Sigmoid colon (tissue), 7 donors: ENCODE measurements around the gene CACNA1E. TPM values are rescaled to one million over a fixed set of nuclear protein-coding genes. Genes with fewer than 3 reads are reported as not detected.

Source experiments
- DNase-seq: peaks from one replicate; pipeline ENCODE4 v3.0.0-alpha.2; 2019
- H3K27ac ChIP-seq, 4 donors: fragments of 200-600 bp; sonication (generic); one replicate each; pipeline ENCODE4 v1.5.1; 2016 to 2019; ENCODE audit warnings: mild to moderate bottlenecking in 1 of 4
- H3K27me3 ChIP-seq, 3 donors: fragments of 200-600 bp; sonication (generic); one replicate each; pipeline ENCODE4 v1.5.1; 2019; ENCODE audit warnings: mild to moderate bottlenecking in 1 of 3
- H3K36me3 ChIP-seq, 4 donors: fragments of 200-600 bp; sonication (generic); one replicate each; pipeline ENCODE4 v1.5.1; 2016 to 2019
- H3K4me1 ChIP-seq, 4 donors: fragments of 200-600 bp; sonication (generic); one replicate each; pipeline ENCODE4 v1.5.1; 2017 to 2019
- H3K4me3 ChIP-seq, 4 donors: fragments of 200-600 bp; sonication (generic); one replicate each; pipeline ENCODE4 v1.5.1; 2017 to 2019; ENCODE audit warnings: mild to moderate bottlenecking in 2 of 4, moderate library complexity in 1 of 4
- H3K9me3 ChIP-seq, 4 donors: fragments of 200-600 bp in 3 of 4; sonication (generic) in 3 of 4; one replicate each; pipeline versions ENCODE4 v1.5.1 to v1.6.1; 2013 to 2019
- EP300 ChIP-seq, 4 donors: sonication (generic); formaldehyde crosslinking; IDR thresholded peaks; one replicate each; pipeline ENCODE4 v1.6.1; 2017; ENCODE audit warnings: antibody characterized with exemption in 4 of 4
- POLR2A ChIP-seq, 2 donors: fragments of 450-650 bp; IDR thresholded peaks; one replicate each; pipeline ENCODE4 v1.6.1; 2016; ENCODE audit warnings: antibody characterized with exemption in 2 of 2, mild to moderate bottlenecking in 2 of 2, moderate library complexity in 2 of 2
- POLR2AphosphoS5 ChIP-seq, 4 donors: sonication (generic); formaldehyde crosslinking; IDR thresholded peaks; one replicate each; pipeline ENCODE4 v1.6.1; 2017; ENCODE audit warnings: antibody characterized with exemption in 4 of 4
- WGBS, 2 donors: extraction: QIAGEN DNeasy Blood & Tissue Kit; methylation state at CpG; one replicate each; pipeline ENCODE4 v1.1.7; 2013; 5-methylcytosine and 5-hydroxymethylcytosine counted together
- intact Hi-C: fragments of 100-400 bp; cut with DNase I; formaldehyde crosslinking; loops from one replicate; pipeline ENCODE4 v1.15.1; 2023
- polyA plus RNA-seq, 3 donors: library from polyadenylated mRNA; stranded (reverse); fragments of 200-250 nt; gene quantifications; one replicate each; pipeline ENCODE4 v1.2.3, GENCODE V29; 2013
- total RNA-seq, 4 donors: library from RNA; depleted of rRNA; stranded (reverse); fragments of >200 nt; gene quantifications; one replicate each; pipeline ENCODE4 v1.1.0, GENCODE V29; 2016
- TF ChIP-seq, protein P1 (sequence below), 4 experiments: fragments of 450-650 bp in 3 of 4; fragments of 200-600 bp in 1 of 4; IDR thresholded peaks; one replicate each; pipeline ENCODE4 v1.5.1; 2016 to 2019; ENCODE audit warnings: antibody characterized with exemption in 4 of 4, mild to moderate bottlenecking in 3 of 4, moderate library complexity in 2 of 4
- donor health status: healthy with polysubstance abuse.
- donor health status: Bipolar disorder and iron deficiency.
- donor health status: healthy.

Gene CACNA1E
- total and polyA plus RNA-seq, 7 donors, result 0.16 to 1.1 (median 0.36) TPM; not detected in 2

DNA sequence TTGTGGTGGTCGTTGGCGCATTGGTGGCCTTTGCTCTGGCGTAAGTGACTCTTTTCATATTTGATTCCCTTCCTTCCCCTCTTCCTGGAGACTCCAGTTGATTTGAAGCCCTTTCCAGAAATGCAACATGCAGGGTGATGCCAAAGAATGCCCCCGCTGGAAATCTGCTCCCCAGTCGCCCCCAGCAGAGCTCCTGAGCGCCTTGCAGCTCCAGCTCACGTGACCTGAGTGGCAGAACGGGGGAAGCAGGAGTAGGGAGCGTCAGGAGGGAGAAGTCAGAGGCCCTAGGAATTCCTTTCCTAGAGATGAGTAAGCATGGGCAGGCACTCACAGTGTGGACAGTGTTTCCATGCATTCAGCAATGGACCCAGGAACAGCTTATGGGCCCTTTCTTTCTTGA lies 255.9 kb downstream of the CACNA1E start:
- Histone ChIP-seq H3K27me3 (no peaks in the 10 kb centered on the region), H3K4me3 (no peak overlapping the region), H3K4me1 (no peaks in the 10 kb centered on the region), H3K9me3 (no peaks in the 10 kb centered on the region), H3K36me3 (no peaks in the 10 kb centered on the region), H3K27ac (no peak overlapping the region)
- DNase-seq, result no peak
- WGBS, 2 donors, result 73 to 78% methylated on average over 9 of the region's 9 CpGs
- intact Hi-C loops, result no loop called here
- TF ChIP-seq POLR2AphosphoS5 (IDR thresholded peaks at IDR 0.05) (no peak), EP300 (IDR thresholded peaks at IDR 0.05) (no peak), POLR2A (IDR thresholded peaks at IDR 0.05) (no peak)
- TF ChIP-seq, protein P1, sequence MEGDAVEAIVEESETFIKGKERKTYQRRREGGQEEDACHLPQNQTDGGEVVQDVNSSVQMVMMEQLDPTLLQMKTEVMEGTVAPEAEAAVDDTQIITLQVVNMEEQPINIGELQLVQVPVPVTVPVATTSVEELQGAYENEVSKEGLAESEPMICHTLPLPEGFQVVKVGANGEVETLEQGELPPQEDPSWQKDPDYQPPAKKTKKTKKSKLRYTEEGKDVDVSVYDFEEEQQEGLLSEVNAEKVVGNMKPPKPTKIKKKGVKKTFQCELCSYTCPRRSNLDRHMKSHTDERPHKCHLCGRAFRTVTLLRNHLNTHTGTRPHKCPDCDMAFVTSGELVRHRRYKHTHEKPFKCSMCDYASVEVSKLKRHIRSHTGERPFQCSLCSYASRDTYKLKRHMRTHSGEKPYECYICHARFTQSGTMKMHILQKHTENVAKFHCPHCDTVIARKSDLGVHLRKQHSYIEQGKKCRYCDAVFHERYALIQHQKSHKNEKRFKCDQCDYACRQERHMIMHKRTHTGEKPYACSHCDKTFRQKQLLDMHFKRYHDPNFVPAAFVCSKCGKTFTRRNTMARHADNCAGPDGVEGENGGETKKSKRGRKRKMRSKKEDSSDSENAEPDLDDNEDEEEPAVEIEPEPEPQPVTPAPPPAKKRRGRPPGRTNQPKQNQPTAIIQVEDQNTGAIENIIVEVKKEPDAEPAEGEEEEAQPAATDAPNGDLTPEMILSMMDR (IDR thresholded peaks at IDR 0.05), result no peak

DNA sequence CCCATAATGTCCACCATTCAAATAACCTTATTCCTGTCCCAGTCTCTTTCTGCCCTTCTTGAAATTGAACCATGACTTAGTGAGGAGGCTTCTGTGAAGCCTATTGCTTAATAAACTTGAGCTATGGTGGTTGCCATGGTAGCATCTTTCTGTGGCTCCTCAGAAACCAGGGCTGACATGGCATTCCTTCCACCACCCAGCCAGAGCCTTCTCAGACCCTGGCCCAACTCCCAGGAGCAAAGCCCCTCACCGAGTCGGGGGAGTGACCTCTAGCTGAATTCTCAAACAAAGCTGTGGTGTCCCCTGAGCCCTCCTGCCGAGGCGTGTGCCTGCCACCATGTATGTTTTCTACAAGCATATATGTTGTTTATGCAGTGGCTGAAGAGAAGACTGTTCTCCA lies 259.1 kb downstream of the CACNA1E start:
- no peaks in the 10 kb centered on the region for H3K27me3 ChIP-seq
- DNase-seq, result no peak
- H3K36me3 ChIP-seq, result no peaks in the 10 kb centered on the region
- WGBS, 2 donors, result 40 to 59% methylated on average over 4 of the region's 4 CpGs
- H3K27ac ChIP-seq, result no peak overlapping the region
- H3K9me3 ChIP-seq, result no peaks in the 10 kb centered on the region
- TF ChIP-seq, protein P1 (IDR thresholded peaks at IDR 0.05), result no peak
- TF ChIP-seq POLR2AphosphoS5 (IDR thresholded peaks at IDR 0.05) (no peak), EP300 (IDR thresholded peaks at IDR 0.05) (no peak), POLR2A (IDR thresholded peaks at IDR 0.05) (no peak)
- H3K4me3 ChIP-seq, result no peak overlapping the region
- intact Hi-C loops, result no loop called here
- H3K4me1 ChIP-seq, result no peaks in the 10 kb centered on the region

DNA sequence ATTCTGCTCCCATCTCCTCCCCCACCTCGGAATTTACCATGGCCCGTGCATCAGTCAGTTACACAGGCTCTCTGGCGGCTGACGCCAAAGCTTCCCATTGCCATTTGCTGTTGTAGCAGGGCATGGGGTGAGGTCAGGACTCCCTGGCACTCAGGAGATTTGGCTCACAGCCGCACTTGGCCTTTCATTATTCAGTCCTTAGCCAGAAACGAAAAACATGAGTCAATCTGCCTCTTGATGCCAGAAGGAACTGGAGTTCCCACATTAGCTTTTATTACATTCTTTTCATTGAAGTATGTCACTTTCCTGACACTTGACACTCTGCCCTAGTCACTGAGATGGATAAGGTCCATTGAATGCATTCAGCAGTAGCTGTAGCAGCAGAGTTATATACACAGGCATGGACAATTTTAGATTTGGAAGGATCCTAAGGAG lies 260.6 kb downstream of the CACNA1E start:
- intact Hi-C loops, result no loop called here
- no peaks in the 10 kb centered on the region for H3K36me3 ChIP-seq
- H3K27ac ChIP-seq, result no peak overlapping the region
- no peaks in the 10 kb centered on the region for H3K4me1 ChIP-seq
- TF ChIP-seq POLR2A (IDR thresholded peaks at IDR 0.05) (no peak), EP300 (IDR thresholded peaks at IDR 0.05) (no peak), POLR2AphosphoS5 (IDR thresholded peaks at IDR 0.05) (no peak)
- TF ChIP-seq, protein P1 (IDR thresholded peaks at IDR 0.05), result no peak
- DNase-seq, result no peak
- no peaks in the 10 kb centered on the region for H3K9me3 ChIP-seq
- no peak overlapping the region for H3K4me3 ChIP-seq
- H3K27me3 ChIP-seq, result no peaks in the 10 kb centered on the region
- WGBS, 2 donors, result 70 to 73% methylated on average over 6 of the region's 6 CpGs

DNA sequence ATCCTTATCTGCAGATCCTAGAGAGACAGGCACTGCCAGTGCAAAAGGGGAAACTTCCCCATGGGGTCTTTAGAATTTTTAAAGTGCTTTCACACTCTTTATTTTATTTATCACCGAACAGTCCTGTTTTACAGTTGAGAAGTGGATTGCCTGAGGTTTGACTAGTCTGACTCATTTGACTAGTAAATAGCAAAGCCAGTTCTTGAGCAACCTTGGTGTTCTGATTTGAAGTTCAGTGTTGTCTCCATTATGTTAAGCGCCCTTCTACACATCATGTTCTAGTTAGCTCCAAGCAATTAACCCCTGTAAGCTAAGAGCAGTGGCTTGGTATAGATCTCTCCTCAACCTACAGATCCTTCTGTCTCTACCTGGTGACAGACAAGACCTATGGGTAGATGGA lies 262.9 kb downstream of the CACNA1E start:
- Histone ChIP-seq H3K27me3 (no peaks in the 10 kb centered on the region), H3K27ac (no peak overlapping the region), H3K4me1 (no peaks in the 10 kb centered on the region), H3K9me3 (no peaks in the 10 kb centered on the region), H3K4me3 (no peak overlapping the region), H3K36me3 (no peaks in the 10 kb centered on the region)
- intact Hi-C loops, result no loop called here
- no peak for DNase-seq
- WGBS, 2 donors, result 80 to 89% methylated on average over 2 of the region's 2 CpGs
- TF ChIP-seq, protein P1 (IDR thresholded peaks at IDR 0.05), result no peak
- TF ChIP-seq POLR2A (IDR thresholded peaks at IDR 0.05), result no peak
- TF ChIP-seq POLR2AphosphoS5 (IDR thresholded peaks at IDR 0.05), result no peak
- no peak for TF ChIP-seq EP300 (IDR thresholded peaks at IDR 0.05)

DNA sequence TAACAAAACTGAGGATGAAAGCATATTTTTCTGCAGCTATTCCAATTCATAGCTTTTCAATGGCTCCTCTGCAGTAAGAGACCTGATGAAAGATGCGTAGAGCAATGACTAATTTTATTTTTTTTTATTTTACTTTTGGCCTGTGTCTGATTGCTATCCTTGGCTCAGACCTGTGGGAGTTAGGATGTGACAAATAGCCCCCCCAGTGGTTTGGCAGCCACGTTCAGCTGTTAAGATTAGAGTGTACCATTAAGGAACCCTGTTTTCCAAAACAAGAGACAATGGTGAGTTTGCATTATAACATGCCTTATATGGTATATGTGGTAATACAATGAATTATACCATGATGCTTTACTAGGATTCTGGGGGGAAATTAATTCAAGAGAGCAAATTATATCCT lies 264.7 kb downstream of the CACNA1E start:
- WGBS, 2 donors, result 60 to 71% methylated on average over 2 of the region's 2 CpGs

More for the DNA sequence above, 264.7 kb downstream of the CACNA1E start:
- Histone ChIP-seq H3K4me1 (no peaks in the 10 kb centered on the region), H3K27me3 (no peaks in the 10 kb centered on the region), H3K9me3 (no peaks in the 10 kb centered on the region), H3K4me3 (no peak overlapping the region), H3K36me3 (no peaks in the 10 kb centered on the region), H3K27ac (no peak overlapping the region)
- intact Hi-C loops, result no loop called here
- no peak for TF ChIP-seq POLR2A (IDR thresholded peaks at IDR 0.05)
- TF ChIP-seq EP300 (IDR thresholded peaks at IDR 0.05), result no peak
- no peak for TF ChIP-seq POLR2AphosphoS5 (IDR thresholded peaks at IDR 0.05)
- TF ChIP-seq, protein P1 (IDR thresholded peaks at IDR 0.05), result no peak
- DNase-seq, result no peak
